ENCODE results near the gene ATXN7L3.

GRCh38 chr17:44178133-44178532, 21.6 kb downstream of the ATXN7L3 start:
- TF ChIP-seq MEIS1 (CRISPR knock-in tag; IDR thresholded peaks at IDR 0.05; ENCODE audit: borderline replicate concordance), result no peak
- TF ChIP-seq CTCF (tag by site-specific recombination; IDR thresholded peaks at IDR 0.05), result no peak
- TF ChIP-seq WT1 (tag by site-specific recombination; IDR thresholded peaks at IDR 0.05), result no peak
- TF ChIP-seq, protein P1, sequence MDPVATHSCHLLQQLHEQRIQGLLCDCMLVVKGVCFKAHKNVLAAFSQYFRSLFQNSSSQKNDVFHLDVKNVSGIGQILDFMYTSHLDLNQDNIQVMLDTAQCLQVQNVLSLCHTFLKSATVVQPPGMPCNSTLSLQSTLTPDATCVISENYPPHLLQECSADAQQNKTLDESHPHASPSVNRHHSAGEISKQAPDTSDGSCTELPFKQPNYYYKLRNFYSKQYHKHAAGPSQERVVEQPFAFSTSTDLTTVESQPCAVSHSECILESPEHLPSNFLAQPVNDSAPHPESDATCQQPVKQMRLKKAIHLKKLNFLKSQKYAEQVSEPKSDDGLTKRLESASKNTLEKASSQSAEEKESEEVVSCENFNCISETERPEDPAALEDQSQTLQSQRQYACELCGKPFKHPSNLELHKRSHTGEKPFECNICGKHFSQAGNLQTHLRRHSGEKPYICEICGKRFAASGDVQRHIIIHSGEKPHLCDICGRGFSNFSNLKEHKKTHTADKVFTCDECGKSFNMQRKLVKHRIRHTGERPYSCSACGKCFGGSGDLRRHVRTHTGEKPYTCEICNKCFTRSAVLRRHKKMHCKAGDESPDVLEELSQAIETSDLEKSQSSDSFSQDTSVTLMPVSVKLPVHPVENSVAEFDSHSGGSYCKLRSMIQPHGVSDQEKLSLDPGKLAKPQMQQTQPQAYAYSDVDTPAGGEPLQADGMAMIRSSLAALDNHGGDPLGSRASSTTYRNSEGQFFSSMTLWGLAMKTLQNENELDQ (tag by site-specific recombination; IDR thresholded peaks at IDR 0.05; ENCODE audit: low read depth), result no peak
- TF ChIP-seq, protein P2, sequence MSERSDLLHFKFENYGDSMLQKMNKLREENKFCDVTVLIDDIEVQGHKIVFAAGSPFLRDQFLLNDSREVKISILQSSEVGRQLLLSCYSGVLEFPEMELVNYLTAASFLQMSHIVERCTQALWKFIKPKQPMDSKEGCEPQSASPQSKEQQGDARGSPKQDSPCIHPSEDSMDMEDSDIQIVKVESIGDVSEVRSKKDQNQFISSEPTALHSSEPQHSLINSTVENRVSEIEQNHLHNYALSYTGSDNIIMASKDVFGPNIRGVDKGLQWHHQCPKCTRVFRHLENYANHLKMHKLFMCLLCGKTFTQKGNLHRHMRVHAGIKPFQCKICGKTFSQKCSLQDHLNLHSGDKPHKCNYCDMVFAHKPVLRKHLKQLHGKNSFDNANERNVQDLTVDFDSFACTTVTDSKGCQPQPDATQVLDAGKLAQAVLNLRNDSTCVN (tag by site-specific recombination; optimal IDR thresholded peaks at IDR 0.05), result no peak
- no peak for TF ChIP-seq ZNF514 (tag by site-specific recombination; IDR thresholded peaks at IDR 0.05)
- TF ChIP-seq ZNF292 (tag by site-specific recombination; IDR thresholded peaks at IDR 0.05; ENCODE audit: borderline replicate concordance, low read depth), result no peak
- TF ChIP-seq ZNF157 (tag by site-specific recombination; IDR thresholded peaks at IDR 0.05), result no peak
- TF ChIP-seq, protein P3, sequence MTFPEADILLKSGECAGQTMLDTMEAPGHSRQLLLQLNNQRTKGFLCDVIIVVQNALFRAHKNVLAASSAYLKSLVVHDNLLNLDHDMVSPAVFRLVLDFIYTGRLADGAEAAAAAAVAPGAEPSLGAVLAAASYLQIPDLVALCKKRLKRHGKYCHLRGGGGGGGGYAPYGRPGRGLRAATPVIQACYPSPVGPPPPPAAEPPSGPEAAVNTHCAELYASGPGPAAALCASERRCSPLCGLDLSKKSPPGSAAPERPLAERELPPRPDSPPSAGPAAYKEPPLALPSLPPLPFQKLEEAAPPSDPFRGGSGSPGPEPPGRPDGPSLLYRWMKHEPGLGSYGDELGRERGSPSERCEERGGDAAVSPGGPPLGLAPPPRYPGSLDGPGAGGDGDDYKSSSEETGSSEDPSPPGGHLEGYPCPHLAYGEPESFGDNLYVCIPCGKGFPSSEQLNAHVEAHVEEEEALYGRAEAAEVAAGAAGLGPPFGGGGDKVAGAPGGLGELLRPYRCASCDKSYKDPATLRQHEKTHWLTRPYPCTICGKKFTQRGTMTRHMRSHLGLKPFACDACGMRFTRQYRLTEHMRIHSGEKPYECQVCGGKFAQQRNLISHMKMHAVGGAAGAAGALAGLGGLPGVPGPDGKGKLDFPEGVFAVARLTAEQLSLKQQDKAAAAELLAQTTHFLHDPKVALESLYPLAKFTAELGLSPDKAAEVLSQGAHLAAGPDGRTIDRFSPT (tag by site-specific recombination; IDR thresholded peaks at IDR 0.05), result no peak
- no peak for TF ChIP-seq ZNF416 (tag by site-specific recombination; IDR thresholded peaks at IDR 0.05)
- TF ChIP-seq BCL11A (tag by site-specific recombination; IDR thresholded peaks at IDR 0.05; ENCODE audit: low read depth), result no peak
